HEK293T (cell line): ENCODE data around the gene ROCK1.

Experiments
- ARNT ChIP-seq: fragments of 450-650 bp; IDR thresholded peaks from 2 replicates; pipeline ENCODE4 v1.6.1; 2017; ENCODE audit warnings: mild to moderate bottlenecking
- BHLHE40 ChIP-seq: fragments of 450-650 bp; IDR thresholded peaks from 2 replicates; pipeline ENCODE4 v1.6.1; 2016; ENCODE audit warnings: mild to moderate bottlenecking, moderate library complexity, borderline replicate concordance
- ELF4 ChIP-seq: fragments of 450-650 bp; IDR thresholded peaks from 2 replicates; pipeline ENCODE4 v1.6.1; 2017; ENCODE audit warnings: antibody characterized with exemption
- FOXM1 ChIP-seq: fragments of 450-650 bp; IDR thresholded peaks from 2 replicates; pipeline ENCODE4 v1.6.1; 2017; ENCODE audit warnings: mild to moderate bottlenecking, borderline replicate concordance
- HDGF ChIP-seq: fragments of 450-650 bp; IDR thresholded peaks from 2 replicates; pipeline ENCODE4 v1.6.1; 2017; ENCODE audit warnings: antibody characterized with exemption, borderline replicate concordance
- L3MBTL2 ChIP-seq: fragments of 450-650 bp; conservative IDR thresholded peaks from 2 replicates; pipeline ENCODE4 v1.6.1; 2016; ENCODE audit warnings: mild to moderate bottlenecking
- SP1 ChIP-seq: fragments of 450-650 bp; IDR thresholded peaks from 2 replicates; pipeline ENCODE4 v1.6.1; 2017
- SUZ12 ChIP-seq: fragments of 450-650 bp; IDR thresholded peaks from 2 replicates; pipeline ENCODE4 v1.6.1; 2016; ENCODE audit warnings: mild to moderate bottlenecking
- TARDBP ChIP-seq: fragments of 450-650 bp; IDR thresholded peaks from 2 replicates; pipeline ENCODE4 v1.6.1; 2016

DNA sequence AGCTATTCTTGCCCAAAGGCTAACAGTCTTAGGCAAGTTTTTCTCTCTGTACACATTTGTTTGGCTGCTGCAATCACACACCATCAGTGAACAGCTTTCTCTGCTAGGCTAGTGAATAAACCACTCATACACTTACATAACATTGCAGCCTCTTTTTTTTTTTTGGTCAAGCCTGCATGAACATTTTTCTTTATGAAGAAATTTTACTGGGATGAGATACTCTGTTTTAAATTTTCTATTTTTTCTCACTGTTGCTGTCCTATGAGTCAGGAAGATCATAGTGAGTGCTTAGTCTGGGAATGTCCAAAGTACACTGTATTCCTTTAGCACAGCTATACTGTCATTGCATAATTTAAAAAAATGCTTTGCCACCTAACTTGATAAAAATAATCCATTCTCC, 58.5 kb downstream of the ROCK1 start:
- TF ChIP-seq BHLHE40 (no peak), ELF4 (no peak), TARDBP (no peak), L3MBTL2 (no peak), SUZ12 (no peak), HDGF (no peak), FOXM1 (no peak), SP1 (no peak), ARNT (no peak)
